Nephron progenitor cell (in vitro differentiated cells): ENCODE results near the gene AGBL4.
"Not testable (repeated sequence)": the region's sequence is repeated elsewhere in the genome, so short reads cannot be mapped to it uniquely, and the experiment has no call there.

ENCODE experiments used
- DNase-seq: peaks from one replicate; pipeline ENCODE4 v3.0.0; 2021
- H3K27ac Mint-ChIP-seq: 2 replicates; pipeline ENCODE4 v1.8.0; 2021; ENCODE audit warnings: mild to moderate bottlenecking, moderate library complexity, mixed read lengths
- H3K27me3 Mint-ChIP-seq: 2 replicates; pipeline ENCODE4 v1.8.0; 2021; ENCODE audit warnings: mild to moderate bottlenecking, low read depth, mixed read lengths; ENCODE audit not compliant: poor library complexity
- H3K36me3 Mint-ChIP-seq: 2 replicates; pipeline ENCODE4 v1.8.0; 2021; ENCODE audit warnings: low read depth, mixed read lengths
- H3K4me1 Mint-ChIP-seq: 2 replicates; pipeline ENCODE4 v1.8.0; 2021; ENCODE audit warnings: mixed read lengths
- H3K4me3 Mint-ChIP-seq: 2 replicates; pipeline ENCODE4 v1.8.0; 2021; ENCODE audit warnings: mild to moderate bottlenecking, moderate library complexity, mixed read lengths
- H3K9me3 Mint-ChIP-seq: 2 replicates; pipeline ENCODE4 v1.8.0; 2021; ENCODE audit warnings: mild to moderate bottlenecking, moderate library complexity, mixed read lengths
- CTCF ChIP-seq: fragments of 200-600 bp; sonication (generic); IDR thresholded peaks from 2 replicates; pipeline ENCODE4 v1.5.0; 2021; ENCODE audit warnings: antibody characterized with exemption

The AGBL4 gene

GRCh38 chr1:50038237-50038809 lies 14.6 kb upstream of the AGBL4 start:
- DNase-seq = no peak
- no peaks in the 10 kb centered on the region for H3K4me1 Mint-ChIP-seq
- TF ChIP-seq CTCF = no peak
- H3K27me3 Mint-ChIP-seq = peaks cover 4% of the 10 kb centered on the region
- H3K27ac Mint-ChIP-seq = no peak overlapping the region
- peaks cover 62% of the 10 kb centered on the region for H3K9me3 Mint-ChIP-seq
- no peak overlapping the region for H3K4me3 Mint-ChIP-seq
- no peaks in the 10 kb centered on the region for H3K36me3 Mint-ChIP-seq

GRCh38 chr1:50027794-50028193 lies 4.0 kb upstream of the AGBL4 start:
- Mint-ChIP-seq H3K4me3 (no peak overlapping the region), H3K27me3 (peaks cover 13% of the 10 kb centered on the region), H3K36me3 (no peaks in the 10 kb centered on the region), H3K9me3 (peaks cover 37% of the 10 kb centered on the region), H3K4me1 (no peaks in the 10 kb centered on the region), H3K27ac (no peak overlapping the region)
- TF ChIP-seq CTCF = no peak
- no peak for DNase-seq

- Mint-ChIP-seq H3K36me3 (no peaks in the 10 kb centered on the region), H3K4me1 (no peaks in the 10 kb centered on the region), H3K4me3 (no peak overlapping the region), H3K27me3 (no peaks in the 10 kb centered on the region), H3K9me3 (peaks cover 87% of the 10 kb centered on the region), H3K27ac (no peak overlapping the region)
- no peak for DNase-seq
- TF ChIP-seq CTCF = no peak
Observed at GRCh38 chr1:49995734-49996133, 28.0 kb downstream of the AGBL4 start.

GRCh38 chr1:49971088-49971487 lies 52.7 kb downstream of the AGBL4 start:
- H3K9me3 Mint-ChIP-seq = peaks cover 73% of the 10 kb centered on the region
- no peak for DNase-seq
- H3K27me3 Mint-ChIP-seq = no peaks in the 10 kb centered on the region
- no peak overlapping the region for H3K4me3 Mint-ChIP-seq
- H3K27ac Mint-ChIP-seq = no peak overlapping the region
- TF ChIP-seq CTCF = no peak
- no peaks in the 10 kb centered on the region for H3K4me1 Mint-ChIP-seq
- H3K36me3 Mint-ChIP-seq = no peaks in the 10 kb centered on the region

- H3K27me3 Mint-ChIP-seq = no peaks in the 10 kb centered on the region
- no peak for DNase-seq
- no peak overlapping the region for H3K27ac Mint-ChIP-seq
- H3K4me3 Mint-ChIP-seq = no peak overlapping the region
- no peaks in the 10 kb centered on the region for H3K36me3 Mint-ChIP-seq
- no peaks in the 10 kb centered on the region for H3K4me1 Mint-ChIP-seq
- TF ChIP-seq CTCF = no peak
- peaks cover 69% of the 10 kb centered on the region for H3K9me3 Mint-ChIP-seq
Observed at GRCh38 chr1:49951385-49951784, 72.4 kb downstream of the AGBL4 start.

GRCh38 chr1:49915301-49915700 lies 108.5 kb downstream of the AGBL4 start:
- H3K36me3 Mint-ChIP-seq, H3K4me3 Mint-ChIP-seq, H3K4me1 Mint-ChIP-seq, DNase-seq, H3K27me3 Mint-ChIP-seq, H3K27ac Mint-ChIP-seq: not testable (repeated sequence)
- H3K9me3 Mint-ChIP-seq = peaks cover 80% of the 10 kb centered on the region
